ENCODE data around the gene FBXO45.

Gene FBXO45

GRCh38 chr3:196572389-196572788 lies 3.9 kb downstream of the FBXO45 start:
- peak overlapping the region; percentile 99 for H3K4me2 ChIP-seq (ENCODE audit: low read depth, low read length, poor library complexity, severe bottlenecking)
- peak overlapping the region; percentile 29 for H3K9ac ChIP-seq (ENCODE audit: low read depth, low read length, poor library complexity, severe bottlenecking)
- H3K4me3 ChIP-seq (ENCODE audit: low read length, poor library complexity, severe bottlenecking), result peak overlapping the region; percentile 55
- H3F3A ChIP-seq (ENCODE audit: low read depth), result no peaks in the 10 kb centered on the region
- H3K9me2 ChIP-seq (replicated peaks; ENCODE audit: low read depth, low read length), result no peaks in the 10 kb centered on the region
- no peak overlapping the region for H2AFZ ChIP-seq (ENCODE audit: low read length)
- peaks cover under 1% of the 10 kb centered on the region; the same call in 1 of the 2 replicates for H3K36me3 ChIP-seq (ENCODE audit: insufficient read depth, low read length)
- no peaks in the 10 kb centered on the region for H3K27me3 ChIP-seq (ENCODE audit: insufficient read depth, low read length, poor library complexity, severe bottlenecking)
- H3K4me1 ChIP-seq (ENCODE audit: insufficient read depth, low read length, poor library complexity, severe bottlenecking), result peaks cover 70% of the 10 kb centered on the region
- peaks cover 90% of the 10 kb centered on the region for H3K79me2 ChIP-seq (ENCODE audit: insufficient read depth, low read length)
- H3K9me3 ChIP-seq (ENCODE audit: insufficient read depth, low read depth, low read length), result no peaks in the 10 kb centered on the region
- TF ChIP-seq EZH2phosphoT487 (IDR thresholded peaks at IDR 0.05; ENCODE audit: borderline replicate concordance), result no peak
- TF ChIP-seq, protein P1, sequence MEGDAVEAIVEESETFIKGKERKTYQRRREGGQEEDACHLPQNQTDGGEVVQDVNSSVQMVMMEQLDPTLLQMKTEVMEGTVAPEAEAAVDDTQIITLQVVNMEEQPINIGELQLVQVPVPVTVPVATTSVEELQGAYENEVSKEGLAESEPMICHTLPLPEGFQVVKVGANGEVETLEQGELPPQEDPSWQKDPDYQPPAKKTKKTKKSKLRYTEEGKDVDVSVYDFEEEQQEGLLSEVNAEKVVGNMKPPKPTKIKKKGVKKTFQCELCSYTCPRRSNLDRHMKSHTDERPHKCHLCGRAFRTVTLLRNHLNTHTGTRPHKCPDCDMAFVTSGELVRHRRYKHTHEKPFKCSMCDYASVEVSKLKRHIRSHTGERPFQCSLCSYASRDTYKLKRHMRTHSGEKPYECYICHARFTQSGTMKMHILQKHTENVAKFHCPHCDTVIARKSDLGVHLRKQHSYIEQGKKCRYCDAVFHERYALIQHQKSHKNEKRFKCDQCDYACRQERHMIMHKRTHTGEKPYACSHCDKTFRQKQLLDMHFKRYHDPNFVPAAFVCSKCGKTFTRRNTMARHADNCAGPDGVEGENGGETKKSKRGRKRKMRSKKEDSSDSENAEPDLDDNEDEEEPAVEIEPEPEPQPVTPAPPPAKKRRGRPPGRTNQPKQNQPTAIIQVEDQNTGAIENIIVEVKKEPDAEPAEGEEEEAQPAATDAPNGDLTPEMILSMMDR (conservative IDR thresholded peaks at IDR 0.05; ENCODE audit: low read length), result no peak
- peaks cover 36% of the 10 kb centered on the region for H4K20me1 ChIP-seq (ENCODE audit: insufficient read depth, low read length, poor library complexity, severe bottlenecking)

GRCh38 chr3:196585044-196585757 lies 16.7 kb downstream of the FBXO45 start:
- Histone ChIP-seq H3K9me3 (ENCODE audit: insufficient read depth, low read depth, low read length) (no peaks in the 10 kb centered on the region), H3K27me3 (ENCODE audit: insufficient read depth, low read length, poor library complexity, severe bottlenecking) (no peaks in the 10 kb centered on the region), H3K79me2 (ENCODE audit: insufficient read depth, low read length) (peaks cover 15% of the 10 kb centered on the region), H3K36me3 (ENCODE audit: insufficient read depth, low read length) (peaks cover 52% of the 10 kb centered on the region), H3F3A (ENCODE audit: low read depth) (0 out of 2 replicates have a peak, but pooled peaks cover 5% of the 10 kb centered on the region), H3K9me2 (replicated peaks; ENCODE audit: low read depth, low read length) (no peaks in the 10 kb centered on the region), H4K20me1 (ENCODE audit: insufficient read depth, low read length, poor library complexity, severe bottlenecking) (no peaks in the 10 kb centered on the region), H3K4me2 (ENCODE audit: low read depth, low read length, poor library complexity, severe bottlenecking) (no peak overlapping the region), H3K4me3 (ENCODE audit: low read length, poor library complexity, severe bottlenecking) (no peak overlapping the region), H3K9ac (ENCODE audit: low read depth, low read length, poor library complexity, severe bottlenecking) (no peak overlapping the region), H2AFZ (ENCODE audit: low read length) (no peak overlapping the region), H3K4me1 (ENCODE audit: insufficient read depth, low read length, poor library complexity, severe bottlenecking) (peaks cover 3% of the 10 kb centered on the region)
- TF ChIP-seq EZH2phosphoT487 (IDR thresholded peaks at IDR 0.05; ENCODE audit: borderline replicate concordance), result no peak
- TF ChIP-seq, protein P1 (conservative IDR thresholded peaks at IDR 0.05; ENCODE audit: low read length), result no peak

DNA sequence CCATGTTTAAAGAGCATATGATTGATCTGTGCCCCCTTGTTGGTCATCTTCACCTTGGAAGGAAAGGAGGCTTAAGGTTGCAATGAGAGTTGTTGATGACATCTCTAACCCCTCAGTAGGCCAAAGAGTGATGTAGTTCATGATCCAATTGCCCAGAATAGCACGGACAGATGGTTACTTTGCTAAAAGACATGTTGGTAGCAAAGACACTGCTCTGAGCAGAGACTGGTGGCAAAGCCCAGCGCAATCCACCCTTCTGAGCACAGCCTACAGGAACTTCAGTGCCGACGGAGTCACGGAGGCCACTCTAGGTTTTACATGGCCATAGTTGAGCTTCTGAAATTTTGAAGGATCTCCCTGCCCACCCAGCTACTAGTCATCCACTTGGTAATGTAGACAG lies 21.8 kb downstream of the FBXO45 start:
- Histone ChIP-seq H4K20me1 (ENCODE audit: insufficient read depth, low read length, poor library complexity, severe bottlenecking) (no peaks in the 10 kb centered on the region), H3K4me2 (ENCODE audit: low read depth, low read length, poor library complexity, severe bottlenecking) (no peak overlapping the region), H3K79me2 (ENCODE audit: insufficient read depth, low read length) (0 out of 2 replicates have a peak, but pooled peaks cover 2% of the 10 kb centered on the region), H3K9me3 (ENCODE audit: insufficient read depth, low read depth, low read length) (no peaks in the 10 kb centered on the region), H3F3A (ENCODE audit: low read depth) (no peaks in the 10 kb centered on the region), H3K9ac (ENCODE audit: low read depth, low read length, poor library complexity, severe bottlenecking) (no peak overlapping the region), H2AFZ (ENCODE audit: low read length) (no peak overlapping the region), H3K4me1 (ENCODE audit: insufficient read depth, low read length, poor library complexity, severe bottlenecking) (peaks cover 2% of the 10 kb centered on the region), H3K36me3 (ENCODE audit: insufficient read depth, low read length) (peaks cover 18% of the 10 kb centered on the region; the same call in 1 of the 2 replicates), H3K4me3 (ENCODE audit: low read length, poor library complexity, severe bottlenecking) (no peak overlapping the region), H3K9me2 (replicated peaks; ENCODE audit: low read depth, low read length) (no peaks in the 10 kb centered on the region), H3K27me3 (ENCODE audit: insufficient read depth, low read length, poor library complexity, severe bottlenecking) (no peaks in the 10 kb centered on the region)
- no peak for TF ChIP-seq EZH2phosphoT487 (IDR thresholded peaks at IDR 0.05; ENCODE audit: borderline replicate concordance)
- TF ChIP-seq, protein P1 (conservative IDR thresholded peaks at IDR 0.05; ENCODE audit: low read length), result no peak
